HepG2 (cell line): Measurements from ENCODE around the gene SMG7. TPM values are rescaled to one million over a fixed set of nuclear protein-coding genes. Genes with fewer than 3 reads are reported as not detected.
A peak's percentile ranks its signal among the peaks of the same experiment; 100 is the strongest.

ENCODE experiments used
- BRCA1 ChIP-seq: sonication (generic); formaldehyde crosslinking; IDR thresholded peaks from 2 replicates; pipeline ENCODE4 v1.4.0; 2020; ENCODE audit warnings: missing genetic modification reagents
- DMAP1 ChIP-seq: IDR thresholded peaks from 2 replicates; pipeline ENCODE4 v1.6.1; 2016
- HMG20A ChIP-seq: IDR thresholded peaks from 2 replicates; pipeline ENCODE4 v1.6.1; 2016; ENCODE audit warnings: borderline replicate concordance
- MEIS2 ChIP-seq: sonication (generic); formaldehyde crosslinking; IDR thresholded peaks from 2 replicates; pipeline ENCODE4 v1.9.0; 2021; ENCODE audit warnings: mild to moderate bottlenecking, missing genetic modification reagents
- MIER2 ChIP-seq: IDR thresholded peaks from 2 replicates; pipeline ENCODE4 v1.6.1; 2016; ENCODE audit warnings: missing biosample characterization, missing genetic modification reagents
- PHF5A ChIP-seq: IDR thresholded peaks from one replicate; pipeline ENCODE4 v1.6.1; 2018; ENCODE audit warnings: low read depth, missing genetic modification reagents; ENCODE audit not compliant: unreplicated experiment
- POLR2A ChIP-seq, 2 experiments: IDR thresholded peaks; 2 replicates each; pipeline ENCODE4 v1.6.1; 2011; ENCODE audit warnings: low read depth in 2 of 2, low read length in 2 of 2, mild to moderate bottlenecking in 1 of 2, moderate library complexity in 1 of 2; ENCODE audit not compliant: insufficient read depth in 1 of 2
- RFXAP ChIP-seq: sonication (generic); formaldehyde crosslinking; IDR thresholded peaks from 2 replicates; pipeline ENCODE4 v1.4.0; 2020; ENCODE audit warnings: missing genetic modification reagents, borderline replicate concordance
- SIX4 ChIP-seq: sonication (generic); formaldehyde crosslinking; IDR thresholded peaks from 2 replicates; pipeline ENCODE4 v1.4.0; 2020; ENCODE audit warnings: missing genetic modification reagents
- TP53 ChIP-seq: sonication (generic); formaldehyde crosslinking; conservative IDR thresholded peaks from 2 replicates; pipeline ENCODE4 v1.4.0; 2020; ENCODE audit warnings: missing genetic modification reagents
- ZNF383 ChIP-seq: sonication (generic); formaldehyde crosslinking; IDR thresholded peaks from 2 replicates; pipeline ENCODE4 v1.4.0; 2020; ENCODE audit warnings: missing genetic modification reagents, mild to moderate bottlenecking, borderline replicate concordance
- ZNF598 ChIP-seq: sonication (generic); formaldehyde crosslinking; IDR thresholded peaks from 2 replicates; pipeline ENCODE4 v1.5.1; 2020; ENCODE audit warnings: mild to moderate bottlenecking, missing genetic modification reagents, borderline replicate concordance
- polyA plus RNA-seq, 8 experiments: library from polyadenylated mRNA; depleted of rRNA in 3 of 8; stranded (reverse) in 7 of 8; unstranded in 1 of 8; fragments of >200 nt; fragmentation: Illumina TruSeq in 4 of 8; extraction: Trizol in 4 of 8; gene quantifications; 2 replicates each; pipeline versions ENCODE4 v1.2.1 to v1.2.3, GENCODE V29; 2011 to 2016; ENCODE audit warnings: low read depth in 4 of 8, missing spikeins in 1 of 8, mixed read lengths in 1 of 8; ENCODE audit not compliant: insufficient read depth in 1 of 8
- total RNA-seq, 5 experiments: library from RNA; depleted of rRNA; stranded (reverse); fragments of >200 nt; fragmentation: Illumina TruSeq; extraction: Trizol; gene quantifications; 2 replicates each; pipeline ENCODE4 v1.2.3, GENCODE V29; 2016; ENCODE audit warnings: low read depth in 1 of 5
- TF ChIP-seq, protein P1 (sequence below): sonication (generic); formaldehyde crosslinking; IDR thresholded peaks from 2 replicates; pipeline ENCODE4 v1.4.0; 2020; ENCODE audit warnings: mild to moderate bottlenecking, missing genetic modification reagents

The SMG7 gene
- total and polyA plus RNA-seq, 2 of the 13 experiments (the other 11 are each of a cell fraction or from before 2014, with no cell fraction given) = 14.9 to 27.9 TPM

DNA sequence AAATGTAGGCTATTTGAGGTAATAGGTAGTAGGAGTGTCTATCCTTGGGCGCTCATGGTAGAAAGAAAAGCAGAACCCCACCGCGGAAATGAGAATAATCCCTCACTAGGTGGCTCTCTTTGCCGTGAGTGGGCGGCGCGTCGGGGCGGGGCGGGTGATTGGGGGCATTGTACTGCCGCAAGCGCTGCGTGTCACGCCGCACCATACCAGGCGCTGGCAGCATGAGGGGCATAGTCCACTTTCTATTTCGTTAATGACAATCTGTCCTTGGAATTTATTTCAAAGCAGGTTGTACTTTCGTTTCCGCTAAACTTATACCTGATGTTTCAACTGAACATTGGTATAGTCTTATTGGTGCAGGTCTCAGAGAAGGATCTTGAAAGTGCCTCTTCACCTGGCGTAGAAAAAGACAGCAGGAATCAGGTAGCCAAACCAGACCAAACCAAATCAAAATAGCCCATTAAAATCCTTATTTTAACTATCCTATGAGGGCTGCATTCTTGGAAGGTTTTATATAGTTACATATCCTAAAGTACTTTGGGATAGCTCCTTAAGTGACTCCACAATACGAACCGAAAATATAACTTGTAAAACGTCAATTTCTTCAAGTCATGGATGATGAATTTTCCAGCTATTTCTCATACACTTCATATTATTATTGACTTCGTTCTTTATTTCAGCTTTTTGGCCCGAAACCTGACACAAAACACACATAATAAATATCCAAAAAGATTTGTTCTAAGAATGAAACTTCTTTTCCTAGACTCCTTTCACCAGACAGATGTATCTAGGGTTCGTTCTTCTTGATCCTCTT, 1.9 kb upstream of the SMG7 start (continued):
- TF ChIP-seq, protein P1, sequence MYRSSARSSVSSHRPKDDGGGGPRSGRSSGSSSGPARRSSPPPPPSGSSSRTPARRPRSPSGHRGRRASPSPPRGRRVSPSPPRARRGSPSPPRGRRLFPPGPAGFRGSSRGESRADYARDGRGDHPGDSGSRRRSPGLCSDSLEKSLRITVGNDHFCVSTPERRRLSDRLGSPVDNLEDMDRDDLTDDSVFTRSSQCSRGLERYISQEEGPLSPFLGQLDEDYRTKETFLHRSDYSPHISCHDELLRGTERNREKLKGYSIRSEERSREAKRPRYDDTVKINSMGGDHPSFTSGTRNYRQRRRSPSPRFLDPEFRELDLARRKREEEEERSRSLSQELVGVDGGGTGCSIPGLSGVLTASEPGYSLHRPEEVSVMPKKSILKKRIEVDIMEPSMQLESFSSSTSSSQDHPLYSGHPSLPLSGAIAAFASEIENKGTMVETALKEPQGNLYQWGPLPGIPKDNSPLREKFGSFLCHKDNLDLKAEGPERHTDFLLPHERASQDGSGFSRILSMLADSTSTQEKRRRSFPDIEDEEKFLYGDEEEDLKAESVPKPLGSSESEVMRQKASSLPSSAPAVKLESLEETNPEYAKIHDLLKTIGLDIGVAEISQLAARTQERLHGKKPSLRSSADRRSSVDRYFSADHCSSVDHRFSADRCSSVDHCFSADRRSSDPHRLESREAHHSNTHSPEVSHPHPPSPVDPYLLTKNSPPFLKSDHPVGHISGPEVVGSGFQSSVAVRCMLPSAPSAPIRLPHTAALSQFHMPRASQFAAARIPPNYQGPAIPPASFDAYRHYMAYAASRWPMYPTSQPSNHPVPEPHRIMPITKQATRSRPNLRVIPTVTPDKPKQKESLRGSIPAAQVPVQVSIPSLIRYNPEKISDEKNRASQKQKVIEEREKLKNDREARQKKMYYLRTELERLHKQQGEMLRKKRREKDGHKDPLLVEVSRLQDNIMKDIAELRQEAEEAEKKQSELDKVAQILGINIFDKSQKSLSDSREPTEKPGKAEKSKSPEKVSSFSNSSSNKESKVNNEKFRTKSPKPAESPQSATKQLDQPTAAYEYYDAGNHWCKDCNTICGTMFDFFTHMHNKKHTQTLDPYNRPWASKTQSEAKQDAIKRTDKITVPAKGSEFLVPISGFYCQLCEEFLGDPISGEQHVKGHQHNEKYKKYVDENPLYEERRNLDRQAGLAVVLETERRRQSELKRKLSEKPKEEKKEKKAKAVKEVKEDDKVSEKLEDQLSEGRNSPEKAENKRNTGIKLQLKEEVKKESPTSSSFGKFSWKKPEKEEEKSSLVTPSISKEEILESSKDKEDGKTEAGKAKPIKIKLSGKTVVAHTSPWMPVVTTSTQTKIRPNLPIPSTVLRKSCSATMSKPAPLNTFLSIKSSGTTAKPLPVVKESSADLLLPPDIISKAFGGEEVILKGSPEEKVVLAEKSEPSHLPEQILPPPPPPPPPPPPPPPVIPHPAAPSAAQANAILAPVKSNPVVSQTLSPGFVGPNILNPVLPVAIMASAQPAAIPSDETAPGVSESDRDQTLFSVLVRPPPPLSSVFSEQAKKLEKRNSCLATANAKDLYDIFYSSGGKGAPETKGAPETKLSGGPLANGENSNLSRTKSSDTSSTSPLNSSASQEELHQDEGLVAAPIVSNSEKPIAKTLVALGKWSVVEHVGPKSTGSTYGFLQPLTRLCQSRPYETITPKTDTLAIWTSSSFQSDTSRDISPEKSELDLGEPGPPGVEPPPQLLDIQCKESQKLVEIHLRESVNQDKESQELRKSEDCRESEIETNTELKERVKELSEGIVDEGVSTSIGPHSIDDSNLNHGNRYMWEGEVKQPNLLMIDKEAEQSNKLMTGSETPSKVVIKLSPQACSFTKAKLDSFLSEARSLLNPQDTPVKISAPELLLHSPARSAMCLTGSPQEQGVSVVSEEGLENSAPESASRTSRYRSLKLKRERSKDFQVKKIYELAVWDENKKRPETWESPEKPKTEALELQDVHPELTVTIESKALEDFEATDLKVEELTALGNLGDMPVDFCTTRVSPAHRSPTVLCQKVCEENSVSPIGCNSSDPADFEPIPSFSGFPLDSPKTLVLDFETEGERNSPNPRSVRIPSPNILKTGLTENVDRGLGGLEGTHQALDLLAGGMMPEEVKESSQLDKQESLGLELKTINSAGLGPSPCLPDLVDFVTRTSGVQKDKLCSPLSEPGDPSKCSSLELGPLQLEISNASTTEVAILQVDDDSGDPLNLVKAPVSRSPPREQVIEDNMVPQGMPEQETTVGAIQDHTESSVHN = no peak
- peak; percentile 39; the same call in 1 of the 2 replicates for TF ChIP-seq DMAP1
- peak; percentile 51; the same call in 1 of the 2 replicates for TF ChIP-seq MEIS2 (CRISPR knock-in tag)
- peak; percentile 37; the same call in 1 of the 2 replicates for TF ChIP-seq RFXAP (CRISPR knock-in tag)
- 0 out of 2 replicates have a peak, but pooled peaks have one; percentile 14 for TF ChIP-seq SIX4
- no peak for TF ChIP-seq ZNF598
- TF ChIP-seq PHF5A (CRISPR knock-in tag) = peak; percentile 35
- peak; percentile 89 for TF ChIP-seq BRCA1 (CRISPR knock-in tag)
- no peak for TF ChIP-seq ZNF383 (CRISPR knock-in tag)
- 0 out of 2 replicates have a peak, but pooled peaks have one; percentile 66 for TF ChIP-seq TP53 (CRISPR knock-in tag)
- peak; percentile 63 to 79; a peak in 3 of 4 replicates for TF ChIP-seq POLR2A (IDR thresholded peaks at IDR 0.05; ENCODE audit: insufficient read depth in 1 of 2, low read depth in 2 of 2, low read length in 2 of 2)
- no peak for TF ChIP-seq MIER2 (CRISPR knock-in tag)
- TF ChIP-seq HMG20A (CRISPR knock-in tag) = peak; percentile 46; the same call in 1 of the 2 replicates
